HG03066 (cell line): ENCODE results near the gene SIPA1L3.
A peak's percentile ranks its signal among the peaks of the same experiment; 100 is the strongest.

Experiments used
- ATAC-seq: cut with Tn5 transposase; IDR thresholded peaks from one replicate; pipeline ENCODE4 v1.9.1; 2021; ENCODE audit warnings: low read depth; ENCODE audit not compliant: unreplicated experiment

SIPA1L3 gene

DNA sequence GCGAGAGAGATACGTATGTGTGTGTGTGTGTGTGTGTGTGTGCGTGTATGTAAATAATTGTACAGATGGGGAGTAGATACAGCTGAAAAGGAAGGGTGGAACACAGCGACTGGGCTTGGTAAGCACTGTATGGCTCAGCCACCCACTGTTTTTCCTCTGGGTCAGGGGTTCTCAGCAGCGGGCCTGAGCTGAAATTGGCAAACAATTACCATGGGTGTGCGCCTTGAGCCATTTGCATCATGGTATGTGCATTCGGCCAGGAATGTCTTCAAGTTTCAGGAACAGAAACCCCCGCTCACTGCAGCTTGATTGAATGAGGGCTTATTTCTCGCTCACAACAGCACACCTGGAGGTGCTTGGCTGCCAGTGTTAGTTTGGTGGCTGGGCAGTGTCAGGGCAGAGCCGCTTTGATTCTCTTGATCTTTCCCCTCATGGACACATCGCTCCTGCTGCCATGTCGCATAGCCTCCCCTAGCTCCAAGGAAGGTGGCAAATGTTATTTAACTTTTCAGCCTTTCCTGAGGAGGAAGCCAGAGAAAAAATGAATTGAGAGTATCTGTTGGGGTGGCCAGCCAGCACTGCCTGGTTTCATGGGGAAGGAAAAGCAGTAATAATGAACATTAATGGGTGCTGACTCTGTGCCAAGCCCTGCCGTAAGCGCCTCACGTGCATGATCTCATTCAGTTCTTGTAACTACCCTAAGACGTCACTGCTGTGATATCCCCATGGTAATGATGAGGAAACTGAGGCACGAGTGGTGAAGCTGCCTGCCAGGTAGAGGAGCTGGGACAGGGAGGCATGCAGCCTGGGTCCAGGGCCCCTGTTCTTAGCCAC lies 126.9 kb downstream of the SIPA1L3 start:
- peak; percentile 68 for ATAC-seq

DNA sequence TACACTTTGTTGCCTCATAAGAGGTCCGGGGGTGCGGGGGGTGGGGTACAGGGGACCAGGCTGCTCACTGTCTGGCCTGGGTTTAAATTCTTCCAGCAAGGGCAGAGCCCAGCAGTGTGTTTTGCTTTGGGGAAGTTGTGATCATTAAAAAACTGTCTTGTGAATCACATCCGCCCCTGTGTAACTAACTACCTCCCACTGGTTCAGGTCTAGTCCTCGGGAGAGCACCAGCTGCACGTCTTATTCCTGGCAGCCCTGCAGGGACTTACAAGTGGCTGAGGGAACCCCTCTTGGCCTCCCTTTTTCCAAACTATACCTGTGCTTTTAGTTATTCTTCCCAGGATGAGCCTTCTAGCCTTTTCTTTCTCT lies 127.5 kb downstream of the SIPA1L3 start:
- no peak for ATAC-seq

DNA sequence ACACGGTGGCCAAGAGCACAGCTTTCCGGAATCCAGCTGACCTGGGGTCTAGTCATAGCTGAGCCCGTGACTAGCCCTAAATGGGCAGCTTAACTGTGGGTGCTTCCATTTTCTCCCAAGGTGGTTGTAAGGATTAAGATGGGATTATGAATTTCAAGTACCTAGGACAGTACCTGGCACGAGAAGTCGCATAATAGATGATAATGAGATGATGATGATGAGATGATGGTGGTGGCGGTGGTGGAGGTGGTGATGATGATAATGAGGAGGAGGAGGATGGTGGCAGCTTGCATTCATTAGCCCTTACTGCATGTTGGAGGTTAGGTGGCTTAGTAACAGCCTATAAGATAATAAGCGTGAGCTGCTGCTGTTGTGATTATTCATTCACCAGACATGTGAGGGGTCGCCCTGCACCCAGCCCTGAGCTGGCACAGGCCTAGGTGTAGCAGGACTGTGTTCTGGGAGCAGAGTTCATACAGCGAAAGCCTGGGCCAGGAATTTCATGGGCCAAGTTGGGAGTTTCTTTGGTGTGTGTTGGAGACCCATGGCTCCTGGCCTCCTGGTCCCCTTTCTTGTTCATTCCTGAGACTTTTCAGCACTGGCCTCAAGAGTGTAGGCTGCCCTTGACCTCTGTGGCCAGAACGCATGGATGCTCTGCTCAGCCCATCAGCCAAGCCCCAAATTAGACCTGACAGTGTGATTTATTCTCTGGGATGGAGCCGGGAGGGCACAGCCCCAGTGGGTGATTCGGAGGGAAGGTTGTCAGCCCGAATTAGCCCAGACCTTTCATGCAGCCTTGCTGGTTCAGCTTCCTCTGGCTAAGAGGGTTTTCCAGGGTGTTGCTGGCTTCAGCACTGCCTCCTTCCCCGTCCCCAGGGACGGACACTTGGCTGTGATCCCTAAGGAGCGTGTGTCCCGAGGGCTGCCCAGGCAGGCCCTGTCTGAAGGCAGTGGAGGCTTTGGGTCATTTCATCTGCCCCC lies 128.8 kb downstream of the SIPA1L3 start:
- ATAC-seq = no peak

DNA sequence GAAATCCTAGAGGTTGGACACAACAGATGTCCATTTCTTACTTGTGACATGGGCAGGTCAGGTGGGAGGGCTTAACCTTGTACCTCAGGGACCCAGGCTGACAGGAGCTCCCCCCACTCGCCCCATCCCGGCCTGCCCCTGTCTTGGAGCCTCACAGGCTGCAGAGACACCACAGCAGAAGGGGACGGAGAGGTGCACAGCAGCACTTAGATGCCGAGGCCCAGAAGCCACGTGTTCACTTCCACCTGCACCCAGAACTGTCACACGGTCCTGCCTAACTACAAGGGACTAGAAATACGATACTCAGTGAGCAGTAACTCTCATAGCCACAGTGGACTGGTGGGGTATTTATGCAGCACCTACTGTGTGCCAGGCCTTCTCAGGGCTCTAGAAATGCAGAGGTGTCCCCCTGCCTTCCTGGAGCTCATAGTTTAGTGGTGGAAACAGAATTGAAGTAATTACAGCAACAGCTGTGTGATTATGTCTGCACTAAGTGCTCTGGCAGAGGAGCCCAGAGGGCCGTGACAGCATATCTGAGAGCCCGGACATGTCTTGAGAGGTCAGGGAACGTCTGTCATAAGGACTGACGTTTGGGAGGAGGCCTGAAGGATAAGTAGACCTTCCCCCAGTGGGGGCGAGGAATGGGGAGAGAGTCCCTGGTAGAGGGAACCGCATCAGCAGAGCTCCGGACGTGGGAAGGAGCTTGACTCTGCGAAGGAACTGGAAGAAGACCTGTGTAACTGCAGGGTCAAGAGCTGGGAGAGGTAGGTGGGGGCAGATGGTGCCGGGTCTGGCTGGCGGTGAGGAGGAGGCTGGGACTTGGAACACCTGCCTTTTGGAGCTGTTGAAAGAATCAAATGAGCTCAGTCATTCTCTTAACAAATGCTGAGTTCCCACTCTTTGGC lies 130.0 kb downstream of the SIPA1L3 start:
- ATAC-seq = no peak

DNA sequence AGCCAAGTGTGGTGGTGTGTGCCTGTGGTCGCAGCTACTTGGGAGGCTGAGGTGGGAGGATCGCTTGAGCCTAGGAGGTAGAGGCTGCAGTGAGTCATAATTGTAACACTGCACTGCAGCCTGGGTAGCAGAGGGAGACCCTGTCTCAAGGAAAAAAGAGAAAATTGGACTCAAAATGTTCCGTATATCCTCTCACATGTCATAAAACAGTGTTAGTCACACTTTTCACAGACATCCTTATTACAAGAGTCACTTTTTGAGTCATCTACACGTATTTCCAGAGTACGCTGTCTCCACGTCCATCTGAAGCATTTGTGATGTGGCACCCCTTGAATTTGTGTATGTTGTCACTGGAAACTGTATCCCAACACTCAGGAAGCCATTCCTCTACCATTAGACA lies 133.0 kb downstream of the SIPA1L3 start:
- ATAC-seq = no peak

DNA sequence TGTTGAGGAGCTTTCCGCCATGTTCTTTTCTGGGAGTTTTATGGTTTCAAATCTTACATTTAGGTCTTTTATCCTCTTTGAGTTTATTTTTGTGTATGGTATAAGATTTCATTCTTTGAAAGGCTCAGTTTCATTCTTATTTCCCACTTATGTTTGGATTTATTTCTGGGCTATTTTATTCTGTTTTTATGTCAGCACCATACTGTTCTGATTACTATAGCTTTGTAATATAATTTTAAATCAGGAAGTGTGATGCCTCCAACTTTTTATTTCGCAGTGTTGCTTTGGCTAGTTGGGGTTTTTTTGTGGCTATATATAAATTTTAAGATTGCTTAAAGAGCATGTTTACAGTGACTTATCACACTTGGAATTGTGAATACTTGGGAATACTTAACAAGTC lies 135.1 kb downstream of the SIPA1L3 start:
- no peak for ATAC-seq

DNA sequence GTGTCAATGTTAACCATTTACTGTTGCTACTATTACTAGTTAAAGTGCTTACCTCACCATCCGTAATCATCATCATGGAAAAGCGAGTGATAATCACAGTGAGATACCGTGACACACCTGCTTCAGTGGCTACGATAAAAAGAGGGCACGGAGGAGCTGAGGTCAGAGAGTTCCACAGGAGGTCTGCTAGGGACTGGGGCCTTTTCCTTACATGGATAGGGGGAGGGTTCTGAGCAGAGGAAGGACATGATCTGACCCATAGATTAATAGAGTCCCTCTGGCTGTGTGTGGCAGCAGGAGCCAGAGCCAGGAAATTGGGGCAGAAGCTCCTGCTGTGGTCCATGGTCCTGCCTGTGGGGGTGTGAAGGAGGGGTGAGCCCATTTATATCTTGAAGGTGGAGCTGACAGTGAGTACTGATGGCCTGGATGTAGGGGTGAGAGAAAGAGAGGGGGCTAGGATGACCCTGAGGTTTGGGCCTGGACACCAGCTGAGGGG lies 136.7 kb downstream of the SIPA1L3 start:
- ATAC-seq = no peak

DNA sequence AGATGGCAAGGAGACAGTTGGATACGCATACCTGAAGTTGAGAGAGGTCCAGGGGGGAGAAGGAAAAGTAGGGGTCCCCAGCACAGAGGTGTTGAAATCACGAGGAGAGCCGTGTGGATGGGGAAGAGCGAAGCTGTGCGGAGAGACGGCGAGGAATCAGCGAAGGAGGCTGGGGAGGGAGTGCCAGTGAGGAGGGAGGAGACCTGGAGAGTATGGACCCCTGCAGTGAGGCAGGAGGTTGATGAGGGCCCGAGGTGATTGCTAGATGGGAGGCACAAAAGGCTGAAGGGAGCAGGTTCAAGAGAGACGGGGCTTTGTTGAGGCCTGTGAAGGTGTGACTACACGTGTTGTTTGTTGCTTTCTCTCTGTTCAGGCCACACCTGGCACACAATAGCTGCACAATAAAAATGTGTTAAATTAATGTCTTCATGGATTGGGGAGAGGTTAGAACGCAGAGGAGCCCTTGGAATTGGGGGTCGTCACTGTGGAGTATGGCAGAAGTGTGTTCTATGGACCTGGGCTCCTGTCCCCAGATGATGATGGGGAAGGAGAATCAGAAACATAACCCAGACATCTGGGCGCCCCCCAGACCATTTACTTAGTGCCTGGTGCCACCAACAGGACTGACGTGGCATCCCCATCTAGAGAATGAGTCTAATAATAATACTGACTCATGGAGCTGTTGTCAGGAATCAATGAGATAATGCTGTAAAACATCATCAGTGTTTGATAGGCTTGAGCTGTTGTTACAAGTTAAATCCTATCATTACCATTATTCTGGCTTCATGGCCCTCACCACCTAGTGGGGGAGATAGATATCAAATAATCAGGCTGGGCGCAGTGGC lies 137.5 kb downstream of the SIPA1L3 start:
- no peak for ATAC-seq

DNA sequence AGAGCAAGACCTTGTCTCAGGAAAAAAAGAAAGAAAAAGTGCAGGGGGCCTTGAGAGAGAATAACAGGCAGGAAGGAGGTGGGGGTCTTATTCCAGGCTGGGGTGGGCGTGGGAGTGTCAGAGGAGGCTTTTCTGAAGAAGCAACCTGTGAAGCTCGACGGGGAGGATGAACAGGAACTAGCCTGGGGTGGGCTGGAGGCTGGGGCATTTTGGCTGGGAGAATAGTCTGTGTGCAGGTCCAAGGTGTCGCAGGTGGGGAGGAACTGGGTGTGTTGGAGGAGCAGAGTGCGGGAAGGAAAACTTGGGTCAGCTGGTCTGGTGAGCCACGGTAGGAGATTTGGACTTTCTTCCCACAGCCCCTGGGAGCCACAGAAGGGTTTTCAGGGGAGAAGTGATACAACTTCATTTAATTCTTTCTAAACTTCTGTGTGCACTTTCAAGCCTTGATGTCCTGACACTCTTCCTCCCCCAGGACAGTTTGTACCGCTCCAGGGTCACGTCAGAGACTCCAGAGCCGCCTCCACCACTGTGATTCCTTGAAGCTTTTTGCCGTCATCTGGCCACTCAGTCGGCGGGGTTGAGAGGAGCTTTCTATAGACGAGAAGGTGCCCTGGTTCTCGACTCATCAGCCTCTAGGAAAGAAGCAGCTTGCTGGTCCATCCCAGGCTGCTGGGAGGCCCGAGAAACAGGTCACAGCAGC lies 138.7 kb downstream of the SIPA1L3 start:
- no peak for ATAC-seq

DNA sequence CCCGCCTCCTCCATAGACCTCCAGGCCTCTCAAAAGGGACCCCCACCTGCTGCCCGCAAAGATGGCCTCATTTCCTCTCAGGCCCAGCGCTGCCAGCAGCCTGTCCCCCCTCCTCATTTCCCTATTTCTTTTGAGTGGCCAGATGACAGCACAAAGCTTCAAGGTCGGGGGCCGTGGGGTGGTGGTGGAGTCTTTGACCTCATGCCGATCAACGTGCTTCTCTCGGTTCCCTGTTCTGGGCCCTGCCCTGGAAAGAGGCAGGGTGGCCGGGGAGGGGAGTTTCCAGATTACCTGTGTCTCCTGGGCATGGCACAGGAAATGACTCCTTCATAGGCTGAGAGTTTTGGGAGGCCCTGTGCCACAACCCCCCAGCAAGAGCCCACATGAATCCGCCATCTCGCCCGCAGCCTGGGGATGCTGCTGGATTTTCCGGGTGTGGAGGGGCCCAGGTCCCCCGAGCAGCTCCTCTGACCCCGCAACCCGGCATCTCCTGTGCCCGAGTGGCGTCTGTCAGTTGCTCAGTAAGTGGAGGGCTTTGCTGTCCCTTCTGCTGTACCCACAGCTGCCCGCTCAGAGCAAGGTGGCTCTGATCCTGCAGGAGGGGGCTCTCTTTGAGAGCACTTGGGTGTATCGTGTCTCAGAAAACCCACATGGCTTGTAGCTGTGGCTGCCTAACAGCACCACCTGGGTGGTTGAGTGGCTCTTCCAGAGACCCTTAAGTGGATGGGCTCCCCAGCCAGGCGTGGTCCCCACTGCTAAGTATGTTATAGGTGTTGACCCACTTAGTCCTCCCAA lies 139.4 kb downstream of the SIPA1L3 start:
- ATAC-seq = no peak

DNA sequence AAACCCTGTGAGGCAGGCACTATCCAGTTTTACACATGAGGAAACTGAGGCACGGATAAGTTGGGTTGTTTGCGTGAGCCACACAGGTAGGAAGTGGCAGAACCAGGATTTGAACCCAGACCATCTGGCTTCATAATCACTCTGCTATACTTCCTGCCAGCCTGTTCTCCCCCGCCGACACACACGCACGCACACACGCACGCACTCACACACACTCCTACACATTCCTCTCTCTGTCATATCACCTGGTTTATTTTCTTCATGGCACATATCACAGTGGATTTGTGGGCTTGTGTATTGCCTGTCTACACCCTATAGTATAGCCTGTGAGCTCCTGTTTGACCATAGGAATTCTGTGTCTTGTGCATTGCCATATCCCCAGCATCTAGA lies 140.0 kb downstream of the SIPA1L3 start:
- no peak for ATAC-seq

DNA sequence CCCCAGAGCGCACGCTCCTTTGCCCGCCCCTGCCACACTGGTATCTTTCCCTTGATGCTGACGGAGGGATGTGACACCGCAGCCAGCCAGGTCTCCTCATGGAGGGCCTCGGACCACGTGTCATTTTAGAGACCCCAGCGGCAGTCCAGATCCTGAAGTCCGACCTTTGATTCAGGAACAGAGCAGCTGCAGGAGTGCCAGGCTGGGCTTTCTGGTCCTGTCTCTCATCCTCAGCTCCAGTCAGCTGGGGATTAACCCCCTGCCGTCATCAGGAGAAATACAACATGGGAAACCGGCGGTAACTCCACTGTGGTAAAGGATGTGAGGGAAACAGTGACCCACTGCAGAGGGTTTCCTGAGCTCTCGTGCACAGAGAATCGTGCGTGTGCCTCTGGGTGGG lies 140.6 kb downstream of the SIPA1L3 start:
- ATAC-seq = no peak

DNA sequence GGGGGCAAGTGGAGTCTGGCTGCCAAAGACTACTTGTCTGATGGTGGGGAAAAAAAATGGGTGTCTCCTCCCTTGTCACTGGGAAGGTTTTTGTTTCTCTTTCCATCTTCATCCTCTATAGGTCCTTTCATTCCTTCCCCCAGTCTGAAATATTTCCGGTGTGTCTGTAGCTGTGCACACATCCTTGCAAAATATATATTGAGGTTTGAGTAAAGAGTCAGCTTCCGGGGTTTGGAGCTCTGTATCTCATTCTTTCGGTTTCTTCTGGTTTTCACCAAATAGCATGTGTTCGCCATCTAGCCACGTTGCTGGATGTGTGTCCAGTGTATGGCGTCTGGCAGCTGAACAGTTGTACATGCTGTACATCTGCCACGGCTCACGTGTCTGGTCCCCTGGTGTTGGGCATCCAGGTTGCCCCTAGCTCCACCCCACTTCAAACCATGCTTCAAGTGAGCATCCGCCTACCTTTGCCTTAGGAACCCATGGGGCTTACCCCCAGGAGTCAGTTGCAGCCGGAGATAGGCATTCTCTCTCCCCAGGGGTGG lies 142.2 kb downstream of the SIPA1L3 start:
- peak; percentile 45 for ATAC-seq

DNA sequence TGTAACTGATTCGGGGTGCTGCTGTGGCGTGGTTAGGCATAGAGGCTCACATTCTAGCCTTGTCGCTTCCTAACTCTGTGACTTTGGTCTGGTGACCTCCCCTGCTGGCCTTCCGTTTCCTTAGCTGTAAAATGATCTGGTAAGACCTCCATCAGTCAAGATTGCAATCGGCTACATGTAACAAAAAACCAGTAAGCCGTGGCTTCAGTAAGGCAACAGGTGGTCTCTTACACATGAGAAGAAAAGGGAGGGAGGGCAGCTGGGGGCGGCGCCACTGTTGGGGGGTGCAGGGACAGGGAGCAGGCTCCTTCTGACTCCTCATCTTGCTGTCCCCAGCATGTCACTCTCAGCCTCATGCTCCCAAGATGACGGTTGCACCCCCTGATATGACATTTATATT lies 148.0 kb downstream of the SIPA1L3 start:
- ATAC-seq = no peak

DNA sequence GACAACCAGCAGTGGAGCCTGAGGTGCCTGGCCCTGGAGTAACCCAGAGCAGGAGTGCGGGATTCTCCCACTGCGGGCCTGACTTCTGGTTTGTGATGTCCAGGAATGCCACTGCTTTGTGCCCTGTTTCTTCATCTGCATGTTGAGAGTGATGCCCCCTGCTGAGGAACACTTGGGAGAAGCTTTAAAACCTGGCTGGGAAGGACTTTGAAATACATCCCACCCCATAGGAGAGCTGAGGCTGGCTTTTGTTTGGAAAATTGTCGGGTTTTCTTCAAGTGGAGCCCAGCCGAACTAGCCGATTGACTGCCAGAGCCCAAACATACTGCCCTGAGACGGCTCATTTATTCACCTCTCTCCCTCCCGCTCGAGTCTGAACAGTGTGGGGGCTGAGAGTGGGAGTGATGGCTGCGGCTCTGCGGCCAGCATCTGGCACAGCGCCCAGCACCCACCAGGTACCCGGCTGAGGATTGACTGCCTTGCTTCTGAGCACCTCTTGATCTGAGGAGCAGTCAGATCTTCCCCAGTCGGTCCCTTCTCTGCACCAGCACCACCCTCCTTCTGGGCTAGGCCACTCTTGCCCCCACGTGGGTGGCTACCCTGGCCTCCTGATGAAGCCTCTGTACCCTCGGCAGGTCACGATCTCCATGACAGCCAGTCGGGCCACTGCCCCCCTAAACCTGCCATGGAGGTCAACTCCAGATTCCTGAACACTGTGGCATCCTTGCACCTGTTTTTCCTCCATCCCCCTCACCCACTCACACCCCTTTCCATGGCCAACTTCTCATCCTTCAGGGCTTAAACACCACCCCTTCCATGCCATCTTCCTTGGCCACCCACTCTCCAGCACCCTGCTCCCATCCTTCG lies 148.9 kb downstream of the SIPA1L3 start:
- ATAC-seq = no peak

DNA sequence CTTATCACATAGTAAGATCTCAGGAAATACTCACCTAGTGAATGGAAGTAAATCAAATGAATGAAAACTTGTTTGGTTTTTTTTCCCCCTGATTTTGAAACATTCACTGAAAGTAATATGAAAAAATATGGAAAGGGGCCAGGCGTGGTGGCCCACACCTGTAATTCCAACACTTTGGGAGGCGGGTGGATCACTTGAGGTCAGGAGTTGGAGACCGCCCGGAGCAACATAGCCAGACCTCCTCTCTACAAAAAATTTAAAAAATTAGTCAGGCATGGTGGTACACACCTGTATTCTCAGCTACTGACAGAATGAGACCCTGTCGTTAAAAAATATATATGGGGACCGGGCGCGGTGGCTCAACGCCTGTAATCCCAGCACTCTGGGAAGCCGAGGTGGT lies 149.6 kb downstream of the SIPA1L3 start:
- ATAC-seq = no peak
